ENCODE measurements around the gene HERPUD1. TPM values are rescaled to one million over a fixed set of nuclear protein-coding genes. Genes with fewer than 3 reads are reported as not detected.

Gene HERPUD1
- total and polyA plus RNA-seq, 2 of the 13 experiments (the other 11 are each of a cell fraction or from before 2014, with no cell fraction given), result 96.2 to 323 TPM

DNA sequence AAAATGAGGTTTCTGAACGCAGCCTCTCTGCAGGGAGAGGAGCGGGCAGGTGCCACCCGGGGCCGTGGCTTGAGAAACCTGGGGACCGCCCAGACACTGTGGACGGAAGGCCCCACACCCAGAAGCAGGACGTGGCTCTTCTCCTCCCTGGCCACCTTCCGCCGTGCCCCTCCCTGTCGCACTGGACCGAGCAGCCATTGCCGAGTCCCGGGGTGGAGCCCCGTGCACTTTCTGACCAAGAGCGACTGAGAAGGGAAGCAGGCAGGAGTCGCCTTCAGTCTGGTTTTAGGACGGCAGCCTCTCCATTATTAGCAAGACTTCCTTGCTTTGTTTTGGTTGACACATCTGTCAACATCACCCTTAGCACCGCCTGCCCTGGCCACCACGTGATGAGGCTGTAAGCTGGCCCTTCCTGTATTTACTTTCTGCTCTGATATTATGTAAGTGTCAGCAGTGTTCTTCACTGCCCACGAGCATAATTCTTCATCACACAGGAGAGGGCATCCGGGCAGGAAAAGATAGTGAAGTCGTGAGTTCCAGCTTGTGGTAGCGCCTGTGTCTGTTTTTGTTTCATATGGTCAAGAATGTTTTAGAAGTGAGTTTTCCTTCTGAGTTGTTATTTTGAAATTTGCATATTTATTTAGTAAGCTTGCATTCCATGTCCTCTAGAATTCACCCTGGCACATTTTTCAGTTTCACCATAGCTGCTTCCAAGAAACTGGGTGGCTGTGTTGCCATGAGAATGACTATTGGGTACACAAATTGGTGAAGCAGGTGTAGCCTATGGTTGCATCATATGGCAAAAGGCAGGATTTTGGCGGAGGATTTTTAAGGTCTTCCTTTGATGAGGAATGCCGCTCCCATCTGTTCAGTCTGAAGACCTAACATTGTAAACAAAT, 1.0 kb downstream of the HERPUD1 start (continued):
- TF ChIP-seq ZNF18 (CRISPR knock-in tag; IDR thresholded peaks at IDR 0.05; ENCODE audit: insufficient replicate concordance) (no peak), HCFC1 (IDR thresholded peaks at IDR 0.05; ENCODE audit: low read depth, low read length) (no peak), FOXA1 (IDR thresholded peaks at IDR 0.05) (peak; percentile 57; the same call in 1 of the 2 replicates), FOXA1 (CRISPR knock-in tag; IDR thresholded peaks at IDR 0.05) (peak; percentile 99), ZNF512 (CRISPR knock-in tag; IDR thresholded peaks at IDR 0.05) (0 out of 2 replicates have a peak, but pooled peaks have one; percentile 10), STAT5B (CRISPR knock-in tag; IDR thresholded peaks at IDR 0.05) (peak; percentile 10; the same call in 1 of the 2 replicates), FOSL2 (CRISPR knock-in tag; IDR thresholded peaks at IDR 0.05) (peak; percentile 68; the same call in 1 of the 2 replicates), ZNF263 (CRISPR knock-in tag; IDR thresholded peaks at IDR 0.05) (no peak), ZNF768 (CRISPR knock-in tag; IDR thresholded peaks at IDR 0.05) (no peak), TCF7L2 (IDR thresholded peaks at IDR 0.05; ENCODE audit: low read depth, low read length) (no peak), TFE3 (CRISPR knock-in tag; IDR thresholded peaks at IDR 0.05) (peak; percentile 98), ZNF841 (CRISPR knock-in tag; IDR thresholded peaks at IDR 0.05; ENCODE audit: borderline replicate concordance) (no peak), ZNF749 (CRISPR knock-in tag; IDR thresholded peaks at IDR 0.05; ENCODE audit: borderline replicate concordance) (no peak), ATF2 (CRISPR knock-in tag; IDR thresholded peaks at IDR 0.05) (no peak; the same call in 1 of the 2 replicates), MAFF (IDR thresholded peaks at IDR 0.05; ENCODE audit: low read depth, low read length) (no peak), POGZ (CRISPR knock-in tag; IDR thresholded peaks at IDR 0.05) (peak; percentile 51; the same call in 1 of the 2 replicates), ZIK1 (CRISPR knock-in tag; IDR thresholded peaks at IDR 0.05; ENCODE audit: borderline replicate concordance, low read depth) (peak; percentile 63; the same call in 1 of the 2 replicates)
- TF ChIP-seq, protein P1, sequence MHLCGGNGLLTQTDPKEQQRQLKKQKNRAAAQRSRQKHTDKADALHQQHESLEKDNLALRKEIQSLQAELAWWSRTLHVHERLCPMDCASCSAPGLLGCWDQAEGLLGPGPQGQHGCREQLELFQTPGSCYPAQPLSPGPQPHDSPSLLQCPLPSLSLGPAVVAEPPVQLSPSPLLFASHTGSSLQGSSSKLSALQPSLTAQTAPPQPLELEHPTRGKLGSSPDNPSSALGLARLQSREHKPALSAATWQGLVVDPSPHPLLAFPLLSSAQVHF (CRISPR knock-in tag; IDR thresholded peaks at IDR 0.05), result peak; percentile 3; the same call in 1 of the 2 replicates
- TF ChIP-seq, protein P2, sequence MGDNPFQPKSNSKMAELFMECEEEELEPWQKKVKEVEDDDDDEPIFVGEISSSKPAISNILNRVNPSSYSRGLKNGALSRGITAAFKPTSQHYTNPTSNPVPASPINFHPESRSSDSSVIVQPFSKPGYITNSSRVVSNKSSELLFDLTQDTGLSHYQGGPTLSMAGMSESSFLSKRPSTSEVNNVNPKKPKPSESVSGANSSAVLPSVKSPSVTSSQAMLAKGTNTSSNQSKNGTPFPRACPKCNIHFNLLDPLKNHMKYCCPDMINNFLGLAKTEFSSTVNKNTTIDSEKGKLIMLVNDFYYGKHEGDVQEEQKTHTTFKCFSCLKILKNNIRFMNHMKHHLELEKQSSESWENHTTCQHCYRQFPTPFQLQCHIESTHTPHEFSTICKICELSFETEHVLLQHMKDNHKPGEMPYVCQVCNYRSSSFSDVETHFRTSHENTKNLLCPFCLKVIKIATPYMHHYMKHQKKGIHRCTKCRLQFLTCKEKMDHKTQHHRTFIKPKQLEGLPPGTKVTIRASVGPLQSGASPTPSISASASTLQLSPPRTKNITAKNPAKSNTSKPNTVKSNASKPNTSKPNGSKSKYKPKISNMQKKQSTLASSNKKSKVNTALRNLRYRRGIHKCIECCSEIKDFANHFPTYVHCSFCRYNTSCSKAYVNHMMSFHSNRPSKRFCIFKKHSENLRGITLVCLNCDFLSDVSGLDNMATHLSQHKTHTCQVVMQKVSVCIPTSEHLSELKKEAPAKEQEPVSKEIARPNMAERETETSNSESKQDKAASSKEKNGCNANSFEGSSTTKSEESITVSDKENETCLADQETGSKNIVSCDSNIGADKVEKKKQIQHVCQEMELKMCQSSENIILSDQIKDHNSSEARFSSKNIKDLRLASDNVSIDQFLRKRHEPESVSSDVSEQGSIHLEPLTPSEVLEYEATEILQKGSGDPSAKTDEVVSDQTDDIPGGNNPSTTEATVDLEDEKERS (CRISPR knock-in tag; IDR thresholded peaks at IDR 0.05), result peak; percentile 78; the same call in 1 of the 2 replicates
